LNCaP clone FGC (cell line): Measurements from ENCODE around the gene WDR5.

Source experiments
- DNase-seq: peaks from one replicate; pipeline ENCODE4 v3.0.0-alpha.2; 2011; ENCODE audit warnings: low read depth
- H3K4me3 ChIP-seq: 2 replicates; pipeline ENCODE4 v1.5.1; 2011; ENCODE audit warnings: mild to moderate bottlenecking, low read depth, low read length, control low read depth
- TF ChIP-seq, protein P1 (sequence below): IDR thresholded peaks from 2 replicates; pipeline ENCODE4 v1.5.1; 2012; ENCODE audit warnings: mild to moderate bottlenecking; ENCODE audit not compliant: control insufficient read depth, insufficient read depth; ENCODE audit errors: extremely low read depth

The WDR5 gene

DNA sequence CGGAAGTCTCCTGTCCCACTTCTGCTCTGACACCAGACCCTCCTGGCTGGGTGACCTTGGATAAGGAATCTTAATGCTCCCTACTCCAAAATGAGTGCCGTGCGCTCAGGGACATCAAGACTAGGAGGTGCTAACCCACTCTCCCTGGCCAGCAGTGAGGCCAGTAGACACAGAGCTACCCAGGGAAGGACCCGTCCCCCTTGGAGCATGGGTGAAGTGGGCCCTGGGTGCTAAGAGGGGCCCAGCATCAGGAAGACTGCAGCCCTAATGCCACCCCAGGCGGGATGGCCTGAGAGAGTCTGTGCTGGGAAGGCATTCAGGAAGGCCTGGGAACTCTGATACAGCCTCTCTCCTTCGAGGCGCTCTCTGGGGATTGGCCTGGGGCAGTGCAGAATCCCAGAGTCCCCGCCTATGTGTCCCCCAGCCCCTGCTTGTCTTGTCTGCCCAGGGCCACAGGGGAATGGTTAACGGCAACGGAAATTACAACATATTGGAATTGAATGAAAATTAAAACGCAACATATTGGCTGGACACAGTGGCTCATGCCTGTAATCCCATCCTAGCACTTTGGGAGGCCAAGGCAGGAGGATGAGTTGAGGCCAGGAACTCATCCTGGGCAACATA, 58.1 kb downstream of the WDR5 start:
- TF ChIP-seq, protein P1, sequence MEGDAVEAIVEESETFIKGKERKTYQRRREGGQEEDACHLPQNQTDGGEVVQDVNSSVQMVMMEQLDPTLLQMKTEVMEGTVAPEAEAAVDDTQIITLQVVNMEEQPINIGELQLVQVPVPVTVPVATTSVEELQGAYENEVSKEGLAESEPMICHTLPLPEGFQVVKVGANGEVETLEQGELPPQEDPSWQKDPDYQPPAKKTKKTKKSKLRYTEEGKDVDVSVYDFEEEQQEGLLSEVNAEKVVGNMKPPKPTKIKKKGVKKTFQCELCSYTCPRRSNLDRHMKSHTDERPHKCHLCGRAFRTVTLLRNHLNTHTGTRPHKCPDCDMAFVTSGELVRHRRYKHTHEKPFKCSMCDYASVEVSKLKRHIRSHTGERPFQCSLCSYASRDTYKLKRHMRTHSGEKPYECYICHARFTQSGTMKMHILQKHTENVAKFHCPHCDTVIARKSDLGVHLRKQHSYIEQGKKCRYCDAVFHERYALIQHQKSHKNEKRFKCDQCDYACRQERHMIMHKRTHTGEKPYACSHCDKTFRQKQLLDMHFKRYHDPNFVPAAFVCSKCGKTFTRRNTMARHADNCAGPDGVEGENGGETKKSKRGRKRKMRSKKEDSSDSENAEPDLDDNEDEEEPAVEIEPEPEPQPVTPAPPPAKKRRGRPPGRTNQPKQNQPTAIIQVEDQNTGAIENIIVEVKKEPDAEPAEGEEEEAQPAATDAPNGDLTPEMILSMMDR = no peak
- H3K4me3 ChIP-seq = no peak overlapping the region
- no peak for DNase-seq

DNA sequence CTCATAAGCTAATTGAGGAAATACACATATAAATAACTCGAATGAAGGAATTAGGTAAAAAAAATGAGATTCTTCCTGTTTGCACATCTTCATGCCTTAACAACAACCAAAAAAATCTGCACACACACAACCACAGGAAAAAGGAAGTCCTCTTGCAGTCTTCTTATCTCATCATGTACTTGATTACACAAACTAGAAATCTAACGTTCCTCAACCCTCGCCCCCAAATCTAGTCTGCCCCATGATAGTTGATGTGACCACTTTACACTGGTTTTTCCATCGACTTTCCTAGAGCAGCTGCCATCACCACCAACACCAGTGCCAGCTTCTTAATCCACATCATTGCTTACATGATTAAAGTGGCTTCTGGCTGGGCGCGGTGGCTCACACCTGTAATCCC, 59.7 kb downstream of the WDR5 start:
- no peak overlapping the region for H3K4me3 ChIP-seq
- TF ChIP-seq, protein P1 = no peak
- no peak for DNase-seq

DNA sequence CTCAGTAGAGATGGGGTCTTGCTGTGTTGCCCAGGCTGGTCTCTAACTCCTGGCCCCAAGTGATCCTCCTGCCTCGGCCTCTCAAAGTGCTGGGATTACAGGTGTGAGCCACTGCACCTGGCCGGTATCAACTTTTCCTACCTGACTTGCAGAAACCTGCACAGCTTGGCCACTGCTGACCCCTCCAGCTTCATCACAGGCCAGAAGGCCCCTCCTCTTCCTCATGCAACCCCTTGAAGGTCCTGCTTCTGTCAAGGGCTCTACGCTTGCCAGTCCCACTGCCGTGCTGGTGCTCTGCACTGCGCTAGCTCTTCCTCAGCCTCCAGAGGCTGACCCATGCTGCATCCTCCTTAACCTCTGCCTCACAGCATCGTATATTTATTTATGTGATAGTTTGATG, 61.0 kb downstream of the WDR5 start:
- TF ChIP-seq, protein P1 = no peak
- H3K4me3 ChIP-seq = no peak overlapping the region
- no peak for DNase-seq

DNA sequence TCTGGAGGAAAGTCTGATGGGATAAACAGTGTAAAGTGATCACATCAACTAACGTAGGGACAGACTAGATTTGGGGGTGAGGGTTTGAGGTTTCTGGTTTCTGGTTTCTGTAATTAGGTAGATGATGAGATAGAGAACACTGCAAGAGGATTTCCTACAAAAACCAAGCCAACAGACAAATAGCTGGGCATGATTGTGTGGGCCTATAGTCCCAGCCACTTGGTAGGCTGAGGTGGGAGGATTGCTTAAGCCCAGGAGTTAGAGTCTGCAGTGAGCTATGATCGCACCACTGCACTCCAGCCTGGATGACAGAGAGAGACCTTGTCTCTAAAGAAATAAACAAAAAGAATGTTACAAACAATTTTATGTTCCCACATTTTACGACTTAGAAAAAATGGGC, 62.9 kb downstream of the WDR5 start:
- TF ChIP-seq, protein P1 = no peak
- no peak for DNase-seq

DNA sequence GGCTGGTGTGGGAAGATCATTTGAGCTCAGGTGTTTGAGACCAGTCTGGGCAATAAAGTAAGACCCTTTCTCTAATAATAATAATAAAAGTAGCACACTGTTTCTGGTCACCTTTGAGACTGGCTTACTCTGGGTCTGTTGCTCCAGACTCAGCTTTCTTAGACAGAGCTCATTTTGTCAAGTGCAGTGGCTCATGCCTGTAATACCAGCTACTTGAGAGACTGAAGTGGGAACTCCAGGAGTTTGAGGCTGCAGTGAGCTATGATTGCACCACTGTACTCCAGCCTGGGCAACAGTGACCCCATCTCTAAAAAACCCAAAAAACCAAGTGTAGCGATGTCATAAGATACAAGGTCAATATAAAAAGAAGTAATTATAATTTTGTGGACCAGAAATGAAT, 64.8 kb downstream of the WDR5 start:
- no peak for DNase-seq
- H3K4me3 ChIP-seq = no peak overlapping the region
- TF ChIP-seq, protein P1 = no peak

More for the DNA sequence above, 62.9 kb downstream of the WDR5 start:
- no peak overlapping the region for H3K4me3 ChIP-seq

DNA sequence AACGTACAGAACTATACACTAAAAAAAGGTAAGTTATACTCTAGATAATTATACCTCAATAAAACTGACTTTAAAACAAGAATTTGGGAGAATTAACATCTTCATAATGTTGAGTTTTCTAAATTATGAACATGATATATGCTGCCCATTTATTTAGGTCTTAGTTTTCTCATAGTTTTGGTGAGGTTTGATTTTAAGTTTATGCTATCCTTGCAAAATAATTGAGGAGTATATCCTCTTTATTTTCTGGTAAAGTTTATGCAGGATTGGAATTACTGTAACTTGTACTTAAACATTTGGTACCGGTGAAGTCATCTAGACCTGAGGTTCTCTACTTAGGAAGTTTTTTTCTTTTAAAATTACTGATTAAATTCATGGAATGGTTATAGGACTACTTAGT, 67.3 kb downstream of the WDR5 start:
- H3K4me3 ChIP-seq = no peak overlapping the region
- TF ChIP-seq, protein P1 = no peak
- DNase-seq = no peak

DNA sequence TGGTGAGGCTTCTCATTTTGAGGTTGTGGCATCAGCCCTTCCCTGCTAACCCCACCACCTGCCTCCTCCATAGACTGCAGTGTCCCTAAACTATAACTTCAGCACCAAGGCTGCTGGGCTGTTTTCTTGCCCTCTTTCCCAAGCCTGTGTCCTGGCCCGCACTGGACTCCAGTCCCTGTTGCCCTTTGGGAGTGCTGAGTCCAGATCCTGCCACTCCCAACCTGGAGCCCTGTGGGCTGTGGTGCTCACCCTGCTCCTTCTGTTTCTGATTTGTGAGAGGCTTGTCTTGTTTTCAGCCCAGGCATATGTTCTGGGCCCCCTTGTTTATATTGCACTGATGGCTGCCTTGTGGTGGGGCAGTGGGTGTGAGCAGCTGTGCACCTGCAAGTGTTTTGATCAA, 68.2 kb downstream of the WDR5 start:
- DNase-seq = no peak
- H3K4me3 ChIP-seq = no peak overlapping the region
- TF ChIP-seq, protein P1 = no peak
